Neural progenitor cell (in vitro differentiated cells): Measurements from ENCODE around the gene TNFSF8.

Experiments
- CTCF ChIP-seq: fragments of 200-600 bp; sonication (generic); IDR thresholded peaks from 2 replicates; pipeline ENCODE4 v1.5.1; 2017; ENCODE audit warnings: antibody characterized with exemption, mild to moderate bottlenecking
- EZH2 ChIP-seq: fragments of 200-600 bp; sonication (generic); IDR thresholded peaks from 2 replicates; pipeline ENCODE4 v1.6.1; 2017; ENCODE audit warnings: antibody characterized with exemption, mild to moderate bottlenecking, moderate library complexity

DNA sequence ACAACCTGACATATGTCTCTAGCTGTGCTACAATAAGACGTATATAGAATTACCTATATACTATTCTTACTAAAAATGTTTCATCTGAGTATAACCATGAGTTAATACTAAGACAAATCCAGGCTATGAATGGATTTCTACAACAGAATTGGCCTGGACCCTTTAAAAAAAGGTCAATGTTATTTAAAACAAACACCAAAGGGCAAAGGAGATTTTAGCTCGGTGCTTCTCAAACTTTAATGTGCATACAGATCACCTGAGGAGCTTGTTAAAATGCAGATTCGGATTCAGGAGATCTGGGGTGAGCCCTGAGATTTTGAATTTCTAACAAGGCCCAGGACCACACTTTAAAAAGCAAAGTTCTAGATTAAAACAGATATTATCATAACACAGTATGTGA, 6.5 kb downstream of the TNFSF8 start:
- TF ChIP-seq CTCF (no peak), EZH2 (no peak)
